Lower leg skin (tissue), 4 donors: Measurements from ENCODE around the gene CCDC9B. TPM values are rescaled to one million over a fixed set of nuclear protein-coding genes. Genes with fewer than 3 reads are reported as not detected.

Experiments
- DNase-seq, 2 donors: peaks; one replicate each; pipeline ENCODE4 v3.0.0-alpha.2; 2019; ENCODE audit warnings: low spot score in 2 of 2
- H3K4me3 ChIP-seq: fragments of 200-600 bp; sonication (generic); 2 replicates; pipeline ENCODE4 v1.5.1; 2017; ENCODE audit warnings: mild to moderate bottlenecking, low read depth; ENCODE audit not compliant: poor library complexity, severe bottlenecking
- POLR2A ChIP-seq, 2 donors: fragments of 450-650 bp; IDR thresholded peaks; one replicate each; pipeline ENCODE4 v1.6.1; 2016 to 2017; ENCODE audit warnings: antibody characterized with exemption in 2 of 2, mild to moderate bottlenecking in 1 of 2, moderate library complexity in 1 of 2
- WGBS, 2 donors: methylation state at CpG; one replicate each; pipeline ENCODE4 v1.1.5; 2018; 5-methylcytosine and 5-hydroxymethylcytosine counted together
- intact Hi-C: fragments of 100-400 bp; cut with DNase I; formaldehyde crosslinking; loops from one replicate; pipeline ENCODE4 v1.15.0; 2023; ENCODE audit warnings: low total_unique reads
- total RNA-seq, 4 donors: library from RNA; depleted of rRNA; stranded (reverse); fragments of >200 nt; gene quantifications; one replicate each; pipeline ENCODE4 v1.1.0, GENCODE V29; 2016
- TF ChIP-seq, protein P1 (sequence below), 3 donors: fragments of 450-650 bp; IDR thresholded peaks; one replicate each; pipeline ENCODE4 v1.5.1; 2016; ENCODE audit warnings: antibody characterized with exemption in 3 of 3, mild to moderate bottlenecking in 3 of 3, moderate library complexity in 2 of 3

Gene CCDC9B
- total RNA-seq, 4 donors from 2014 or later, result 17.4 to 28.6 (median 24.7) TPM

DNA sequence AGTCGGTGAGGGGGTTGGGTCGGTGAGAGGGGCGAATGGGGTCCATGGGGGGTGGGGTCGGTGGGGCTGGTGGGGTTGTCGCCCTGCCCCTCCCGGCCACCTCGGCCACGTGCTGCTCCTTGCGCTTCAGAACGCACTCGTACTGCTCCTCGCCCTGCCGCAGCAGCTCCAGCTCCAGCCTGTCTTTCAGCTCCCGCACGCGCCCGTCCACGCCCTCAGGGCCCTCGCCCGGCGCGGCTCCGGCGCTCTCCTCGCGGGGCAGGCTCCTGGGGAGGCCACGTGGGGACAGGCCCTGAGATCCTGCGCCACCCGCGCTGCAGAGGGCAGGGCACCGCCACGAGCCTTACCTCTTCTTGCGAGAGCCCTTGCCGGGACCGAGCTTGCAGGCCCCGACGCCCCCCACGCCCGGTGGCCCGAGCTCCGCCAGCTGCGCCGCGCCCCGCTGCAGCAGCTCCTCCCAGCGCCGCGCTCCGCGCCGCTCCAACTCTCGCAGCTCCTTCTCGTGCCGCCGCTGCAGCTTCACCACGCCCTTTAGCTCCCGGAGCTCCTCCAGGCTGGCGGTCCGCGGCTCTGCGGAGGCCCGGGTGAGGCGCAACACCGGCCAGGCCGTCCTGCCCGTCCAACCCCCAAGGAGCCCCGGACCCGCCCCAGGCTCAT, 49.7 kb downstream of the CCDC9B start:
- no peak for DNase-seq
- 26 to 34% methylated on average over 48 to 62 of the region's 68 CpGs for WGBS, 2 donors
- intact Hi-C loops, result no loop called here
- no peak overlapping the region for H3K4me3 ChIP-seq
- TF ChIP-seq, protein P1, sequence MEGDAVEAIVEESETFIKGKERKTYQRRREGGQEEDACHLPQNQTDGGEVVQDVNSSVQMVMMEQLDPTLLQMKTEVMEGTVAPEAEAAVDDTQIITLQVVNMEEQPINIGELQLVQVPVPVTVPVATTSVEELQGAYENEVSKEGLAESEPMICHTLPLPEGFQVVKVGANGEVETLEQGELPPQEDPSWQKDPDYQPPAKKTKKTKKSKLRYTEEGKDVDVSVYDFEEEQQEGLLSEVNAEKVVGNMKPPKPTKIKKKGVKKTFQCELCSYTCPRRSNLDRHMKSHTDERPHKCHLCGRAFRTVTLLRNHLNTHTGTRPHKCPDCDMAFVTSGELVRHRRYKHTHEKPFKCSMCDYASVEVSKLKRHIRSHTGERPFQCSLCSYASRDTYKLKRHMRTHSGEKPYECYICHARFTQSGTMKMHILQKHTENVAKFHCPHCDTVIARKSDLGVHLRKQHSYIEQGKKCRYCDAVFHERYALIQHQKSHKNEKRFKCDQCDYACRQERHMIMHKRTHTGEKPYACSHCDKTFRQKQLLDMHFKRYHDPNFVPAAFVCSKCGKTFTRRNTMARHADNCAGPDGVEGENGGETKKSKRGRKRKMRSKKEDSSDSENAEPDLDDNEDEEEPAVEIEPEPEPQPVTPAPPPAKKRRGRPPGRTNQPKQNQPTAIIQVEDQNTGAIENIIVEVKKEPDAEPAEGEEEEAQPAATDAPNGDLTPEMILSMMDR (IDR thresholded peaks at IDR 0.05), result no peak
- no peak for TF ChIP-seq POLR2A (IDR thresholded peaks at IDR 0.05)

DNA sequence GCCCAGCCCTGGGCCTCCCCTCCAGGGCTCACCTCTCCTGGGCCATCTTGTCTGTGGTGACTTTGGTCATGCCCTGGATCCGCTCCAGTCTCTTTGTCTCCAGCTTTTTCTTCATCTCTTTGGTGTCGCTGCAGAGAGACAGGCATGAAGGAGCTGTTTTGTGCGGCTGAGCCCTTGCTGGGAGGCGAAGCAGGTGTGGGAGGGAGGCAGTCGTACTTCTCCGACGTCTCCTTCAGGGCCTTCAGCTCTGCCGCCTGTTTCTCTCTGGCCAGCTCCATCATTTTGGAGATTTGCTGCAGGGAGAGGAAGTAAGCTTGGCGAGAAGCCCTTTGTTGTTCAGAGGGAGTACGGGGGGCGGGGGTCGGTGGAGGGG, 50.2 kb downstream of the CCDC9B start:
- no peak overlapping the region for H3K4me3 ChIP-seq
- 30 to 44% methylated on average over 10 to 11 of the region's 12 CpGs for WGBS, 2 donors
- DNase-seq, result no peak
- intact Hi-C loops, result no loop called here
- no peak for TF ChIP-seq POLR2A (IDR thresholded peaks at IDR 0.05)
- TF ChIP-seq, protein P1 (IDR thresholded peaks at IDR 0.05), result no peak

- DNase-seq, result no peak
- 57 to 91% methylated on average over 6 of the region's 6 CpGs for WGBS, 2 donors
- no peak for TF ChIP-seq POLR2A (IDR thresholded peaks at IDR 0.05)
- no peak overlapping the region for H3K4me3 ChIP-seq
- intact Hi-C loops, result loop anchor here (10.0 kb wide), 1 partner anchor 76 kb away; no protein-coding TSS in a partner anchor
These were observed 51.5 kb downstream of the CCDC9B start for GRCh38 chr15:40289140-40289775.

DNA sequence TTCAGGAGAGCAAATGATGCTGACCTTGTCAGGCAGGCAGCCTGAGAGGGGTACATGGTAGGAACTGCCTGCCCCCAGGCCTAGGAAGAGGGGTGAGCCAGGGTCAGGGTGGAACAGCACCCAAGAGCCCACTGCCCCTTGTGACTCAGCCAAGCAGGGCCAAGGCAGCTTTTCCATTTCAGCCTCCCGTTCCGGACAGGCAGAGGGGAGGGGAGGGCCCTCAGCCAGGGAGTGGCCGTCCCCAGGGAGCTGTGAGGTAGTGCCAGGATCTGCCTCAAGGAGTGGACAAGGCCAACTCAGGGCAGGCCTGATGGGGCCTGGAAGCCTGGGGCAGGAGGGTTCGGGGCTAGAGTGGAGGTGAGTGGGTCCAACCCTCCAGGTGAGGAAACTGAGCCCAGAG, 52.8 kb downstream of the CCDC9B start:
- 73 to 74% methylated on average over 4 of the region's 4 CpGs for WGBS, 2 donors
- intact Hi-C loops, result loop anchor here (10.0 kb wide), 1 partner anchor 77 kb away; no protein-coding TSS in a partner anchor

GRCh38 chr15:40287505-40287904, 53.2 kb downstream of the CCDC9B start:
- intact Hi-C loops, result loop anchor here (10.0 kb wide), 1 partner anchor 77 kb away; no protein-coding TSS in a partner anchor
- H3K4me3 ChIP-seq, result no peak overlapping the region
- 87% methylated on average over 3 of the region's 3 CpGs for WGBS, 2 donors
- TF ChIP-seq, protein P1 (IDR thresholded peaks at IDR 0.05), result no peak
- TF ChIP-seq POLR2A (IDR thresholded peaks at IDR 0.05), result no peak
- DNase-seq, result no peak

More for the DNA sequence above, 52.8 kb downstream of the CCDC9B start:
- DNase-seq, result no peak
- no peak overlapping the region for H3K4me3 ChIP-seq
- TF ChIP-seq, protein P1 (IDR thresholded peaks at IDR 0.05), result no peak
- no peak for TF ChIP-seq POLR2A (IDR thresholded peaks at IDR 0.05)

DNA sequence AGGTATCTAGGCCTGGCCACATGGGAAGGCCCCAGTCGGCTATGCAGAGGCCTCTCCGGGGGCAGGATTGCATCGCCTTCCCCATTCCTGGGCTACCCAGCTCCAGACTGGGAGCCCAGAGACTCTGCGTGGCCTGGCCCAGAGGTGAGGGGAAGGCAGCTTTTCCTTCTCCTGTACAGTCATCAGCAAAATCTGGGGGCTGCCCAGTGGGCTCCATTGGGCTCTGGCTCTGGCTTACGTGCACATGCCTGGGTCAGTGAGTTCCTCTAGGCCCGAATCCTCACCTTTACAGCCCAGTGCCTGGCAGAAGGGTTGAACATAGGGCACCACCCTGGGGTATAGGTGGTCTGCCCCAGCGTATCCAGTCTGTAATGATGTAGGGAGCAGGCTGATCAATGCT, 53.9 kb downstream of the CCDC9B start:
- no peak for DNase-seq
- intact Hi-C loops, result loop anchor here (10.0 kb wide), 1 partner anchor 78 kb away; no protein-coding TSS in a partner anchor
- no peak overlapping the region for H3K4me3 ChIP-seq
- WGBS, 2 donors, result 77 to 92% methylated on average over 3 to 6 of the region's 7 CpGs
- TF ChIP-seq, protein P1 (IDR thresholded peaks at IDR 0.05), result no peak
- TF ChIP-seq POLR2A (IDR thresholded peaks at IDR 0.05), result no peak
